Stromal cell of bone marrow (primary cell): Measurements from ENCODE around the gene CGB8.
"Not testable (repeated sequence)": the region's sequence is repeated elsewhere in the genome, so short reads cannot be mapped to it uniquely, and the experiment has no call there.

Experiments used
- DNase-seq: peaks from one replicate; pipeline ENCODE4 v3.0.0-alpha.2; 2012; ENCODE audit warnings: low read depth

CGB8 gene

GRCh38 chr19:49030323-49030722, 18.6 kb downstream of the CGB8 start:
- not testable (repeated sequence) for DNase-seq

- not testable (repeated sequence) for DNase-seq
Measured at GRCh38 chr19:49029749-49030148, 19.2 kb downstream of the CGB8 start.

GRCh38 chr19:49028686-49029085, 20.2 kb downstream of the CGB8 start:
- not testable (repeated sequence) for DNase-seq

GRCh38 chr19:49025599-49025998, 23.3 kb downstream of the CGB8 start:
- DNase-seq = not testable (repeated sequence)

- not testable (repeated sequence) for DNase-seq
Measured at GRCh38 chr19:49025088-49025487, 23.8 kb downstream of the CGB8 start.

- not testable (repeated sequence) for DNase-seq
Measured at GRCh38 chr19:49024233-49024632, 24.7 kb downstream of the CGB8 start, which contains the start of gene CGB3. Gene CGB3 (minus strand): TSS chr19:49024333. CDS start chr19:49023971, 362 bp downstream.

- no peak for DNase-seq
Measured at GRCh38 chr19:49022116-49022515, 26.8 kb downstream of the CGB8 start.

- no peak for DNase-seq
Measured at GRCh38 chr19:49020931-49021895, 27.7 kb downstream of the CGB8 start.

GRCh38 chr19:49020342-49020741, 28.6 kb downstream of the CGB8 start:
- DNase-seq = no peak

GRCh38 chr19:49019242-49019932, 29.5 kb downstream of the CGB8 start:
- DNase-seq = peak; percentile 3

- DNase-seq = not testable (repeated sequence)
Measured at GRCh38 chr19:49018388-49019241, 30.3 kb downstream of the CGB8 start.

- no peak for DNase-seq
Measured at GRCh38 chr19:49017666-49018351, 31.1 kb downstream of the CGB8 start.

GRCh38 chr19:49017041-49017665, 31.8 kb downstream of the CGB8 start, which contains the start of gene LHB:
Gene LHB (minus strand): TSS chr19:49017091. CDS start chr19:49017081, 10 bp downstream.
- no peak for DNase-seq

- no peak for DNase-seq
Measured at GRCh38 chr19:49016067-49016839, 32.7 kb downstream of the CGB8 start.

- no peak for DNase-seq
Measured at GRCh38 chr19:49014870-49015255, 34.0 kb downstream of the CGB8 start.

- DNase-seq = no peak
Measured at GRCh38 chr19:49014123-49014869, 34.6 kb downstream of the CGB8 start.

GRCh38 chr19:49011194-49011593, 37.7 kb downstream of the CGB8 start:
- DNase-seq = no peak

GRCh38 chr19:49010453-49010852, 38.5 kb downstream of the CGB8 start:
- DNase-seq = no peak

GRCh38 chr19:49009828-49010227, 39.1 kb downstream of the CGB8 start:
- DNase-seq = no peak
